ENCODE results near the gene CD209. TPM values are rescaled to one million over a fixed set of nuclear protein-coding genes. Genes with fewer than 3 reads are reported as not detected.

Gene CD209
- total RNA-seq, 1 experiment from 2014 or later, result not detected

DNA sequence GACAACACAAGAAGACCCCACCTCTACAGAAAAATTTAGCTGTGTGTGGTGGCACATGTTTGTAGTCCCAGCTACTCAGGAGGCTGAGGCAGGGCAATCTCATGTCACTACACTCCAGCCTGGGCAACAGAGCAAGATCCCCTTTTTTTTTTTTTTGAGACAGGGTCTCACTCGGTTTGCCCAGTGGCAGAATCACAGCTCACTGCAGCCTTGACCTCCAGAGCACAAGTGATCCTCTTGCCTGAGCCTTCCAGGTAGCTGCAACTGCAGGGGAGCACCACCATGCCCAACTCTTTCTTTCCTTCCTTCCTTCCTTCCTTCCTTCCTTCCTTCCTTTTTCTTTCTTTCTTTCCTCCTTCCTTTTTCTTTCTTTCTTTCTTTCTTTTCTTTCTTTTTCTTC is 11.2 kb downstream of the CD209 start:
- Mint-ChIP-seq H3K27me3 (ENCODE audit: insufficient read depth, unreplicated experiment) (peaks cover 15% of the 10 kb centered on the region), H3K36me3 (ENCODE audit: insufficient read depth, unreplicated experiment) (no peaks in the 10 kb centered on the region), H3K9me3 (ENCODE audit: unreplicated experiment) (peaks cover 10% of the 10 kb centered on the region), H3K4me1 (ENCODE audit: low read depth, unreplicated experiment) (peaks cover 6% of the 10 kb centered on the region), H3K4me3 (ENCODE audit: unreplicated experiment) (no peak overlapping the region), H3K27ac (ENCODE audit: unreplicated experiment) (no peak overlapping the region)
- Histone ChIP-seq H3K36me3 (ENCODE audit: control insufficient read depth, insufficient read depth, low read length) (no peaks in the 10 kb centered on the region), H3K4me3 (ENCODE audit: low read depth, low read length) (no peak overlapping the region), H3K27me3 (replicated peaks; ENCODE audit: control insufficient read depth, insufficient read depth, low read length) (no peaks in the 10 kb centered on the region), H3K9me3 (no peaks in the 10 kb centered on the region), H3K4me1 (no peaks in the 10 kb centered on the region)
- BruUV-seq (replicated peaks), result no TSS peak
- CTCF ChIA-PET, result no interaction called here
- POLR2A ChIA-PET, result no interaction called here
- TF ChIP-seq CTCF (IDR thresholded peaks at IDR 0.05; ENCODE audit: insufficient read depth in 1 of 2, low read depth in 1 of 2, low read length in 1 of 2, severe bottlenecking in 1 of 2, unreplicated experiment in 1 of 2), result no peak
- intact Hi-C loops (cut with micrococcal nuclease; ENCODE audit: unreplicated experiment), result no loop called here
- DNase-seq, result no peak

- Mint-ChIP-seq H3K9me3 (ENCODE audit: unreplicated experiment) (no peaks in the 10 kb centered on the region), H3K4me1 (ENCODE audit: low read depth, unreplicated experiment) (peaks cover 6% of the 10 kb centered on the region), H3K27ac (ENCODE audit: unreplicated experiment) (no peak overlapping the region), H3K27me3 (ENCODE audit: insufficient read depth, unreplicated experiment) (peaks cover 16% of the 10 kb centered on the region), H3K4me3 (ENCODE audit: unreplicated experiment) (no peak overlapping the region), H3K36me3 (ENCODE audit: insufficient read depth, unreplicated experiment) (no peaks in the 10 kb centered on the region)
- no peaks in the 10 kb centered on the region for H3K4me1 ChIP-seq
- POLR2A ChIA-PET, result no interaction called here
- no peaks in the 10 kb centered on the region for H3K36me3 ChIP-seq (ENCODE audit: control insufficient read depth, insufficient read depth, low read length)
- TF ChIP-seq CTCF (IDR thresholded peaks at IDR 0.05; ENCODE audit: insufficient read depth in 1 of 2, low read depth in 1 of 2, low read length in 1 of 2, severe bottlenecking in 1 of 2, unreplicated experiment in 1 of 2), result no peak
- intact Hi-C loops (cut with micrococcal nuclease; ENCODE audit: unreplicated experiment), result no loop called here
- CTCF ChIA-PET, result no interaction called here
- H3K27me3 ChIP-seq (replicated peaks; ENCODE audit: control insufficient read depth, insufficient read depth, low read length), result no peaks in the 10 kb centered on the region
- DNase-seq, result no peak
- H3K9me3 ChIP-seq, result no peaks in the 10 kb centered on the region
- no TSS peak for BruUV-seq (replicated peaks)
- no peak overlapping the region for H3K4me3 ChIP-seq (ENCODE audit: low read depth, low read length)
These were observed 12.8 kb downstream of the CD209 start for GRCh38 chr19:7734220-7735203.

GRCh38 chr19:7733376-7733775 is 14.0 kb downstream of the CD209 start:
- no peak overlapping the region for H3K4me3 Mint-ChIP-seq (ENCODE audit: unreplicated experiment)
- POLR2A ChIA-PET, result no interaction called here
- H3K9me3 ChIP-seq, result no peaks in the 10 kb centered on the region
- H3K36me3 ChIP-seq (ENCODE audit: control insufficient read depth, insufficient read depth, low read length), result no peaks in the 10 kb centered on the region
- H3K27ac Mint-ChIP-seq (ENCODE audit: unreplicated experiment), result no peak overlapping the region
- peaks cover 22% of the 10 kb centered on the region for H3K27me3 Mint-ChIP-seq (ENCODE audit: insufficient read depth, unreplicated experiment)
- DNase-seq, result no peak
- H3K9me3 Mint-ChIP-seq (ENCODE audit: unreplicated experiment), result no peaks in the 10 kb centered on the region
- no peaks in the 10 kb centered on the region for H3K36me3 Mint-ChIP-seq (ENCODE audit: insufficient read depth, unreplicated experiment)
- CTCF ChIA-PET, result no interaction called here
- intact Hi-C loops (cut with micrococcal nuclease; ENCODE audit: unreplicated experiment), result no loop called here
- no TSS peak for BruUV-seq (replicated peaks)
- H3K27me3 ChIP-seq (replicated peaks; ENCODE audit: control insufficient read depth, insufficient read depth, low read length), result no peaks in the 10 kb centered on the region
- H3K4me3 ChIP-seq (ENCODE audit: low read depth, low read length), result no peak overlapping the region
- no peaks in the 10 kb centered on the region for H3K4me1 ChIP-seq
- peaks cover 12% of the 10 kb centered on the region for H3K4me1 Mint-ChIP-seq (ENCODE audit: low read depth, unreplicated experiment)
- TF ChIP-seq CTCF (IDR thresholded peaks at IDR 0.05; ENCODE audit: insufficient read depth in 1 of 2, low read depth in 1 of 2, low read length in 1 of 2, severe bottlenecking in 1 of 2, unreplicated experiment in 1 of 2), result no peak
